NCI-H774 (cell line): ENCODE measurements around the gene RGMB.

ENCODE experiments used
- DNase-seq: peaks from one replicate; lab custom pipeline; 2025; lab: John Stamatoyannopoulos, UW

Gene RGMB

DNA sequence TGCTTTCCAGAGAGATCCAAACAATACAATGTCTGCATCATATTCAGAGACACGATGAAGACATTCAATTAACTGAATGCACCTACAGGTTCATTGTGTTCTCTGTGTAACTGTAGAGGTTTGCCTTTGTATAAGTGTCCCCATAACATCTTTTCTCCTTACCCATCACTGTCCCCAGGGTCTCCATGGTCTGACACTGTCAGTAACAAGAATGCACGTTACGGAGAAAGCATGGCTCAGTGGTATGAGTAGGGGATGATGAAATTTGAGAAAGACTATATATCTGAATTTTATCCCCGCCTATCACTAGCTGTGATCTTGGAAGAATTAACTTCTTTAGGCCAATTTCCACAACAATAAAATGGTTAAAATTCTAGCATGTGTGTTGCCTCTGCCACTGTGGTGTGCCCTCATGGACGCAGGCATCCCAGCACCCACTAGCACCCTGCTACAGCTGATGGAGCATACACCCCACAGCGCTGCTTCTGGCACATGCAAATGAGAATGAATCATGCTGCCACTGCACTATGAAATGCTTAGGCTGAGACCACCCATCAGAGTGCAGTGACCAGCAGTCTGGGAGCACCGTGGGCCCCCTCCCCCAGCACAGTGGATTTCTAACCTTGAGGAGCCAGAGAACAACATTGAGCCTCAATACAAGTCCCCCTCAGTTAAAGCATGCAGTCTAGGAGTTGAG is 54.3 kb downstream of the RGMB start:
- no peak for DNase-seq

DNA sequence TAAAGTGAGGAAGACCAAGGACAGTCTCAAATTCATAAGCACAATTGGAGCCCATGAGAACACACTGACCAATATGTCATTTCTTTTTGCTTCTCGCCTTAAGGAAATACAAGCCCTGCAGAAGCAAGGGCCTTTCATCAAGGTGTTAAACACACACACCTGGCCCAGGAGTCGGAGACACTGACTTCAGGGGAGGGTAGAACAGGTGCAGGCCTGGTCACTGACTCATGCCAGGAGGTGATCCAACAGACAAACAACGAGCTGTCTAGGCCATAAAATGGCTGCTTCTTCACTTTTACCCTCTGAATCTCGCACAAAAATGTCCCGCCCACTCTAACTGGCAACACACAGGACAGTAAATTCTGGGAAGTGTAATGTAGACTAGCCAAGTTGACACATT is 62.7 kb downstream of the RGMB start:
- DNase-seq, result no peak

DNA sequence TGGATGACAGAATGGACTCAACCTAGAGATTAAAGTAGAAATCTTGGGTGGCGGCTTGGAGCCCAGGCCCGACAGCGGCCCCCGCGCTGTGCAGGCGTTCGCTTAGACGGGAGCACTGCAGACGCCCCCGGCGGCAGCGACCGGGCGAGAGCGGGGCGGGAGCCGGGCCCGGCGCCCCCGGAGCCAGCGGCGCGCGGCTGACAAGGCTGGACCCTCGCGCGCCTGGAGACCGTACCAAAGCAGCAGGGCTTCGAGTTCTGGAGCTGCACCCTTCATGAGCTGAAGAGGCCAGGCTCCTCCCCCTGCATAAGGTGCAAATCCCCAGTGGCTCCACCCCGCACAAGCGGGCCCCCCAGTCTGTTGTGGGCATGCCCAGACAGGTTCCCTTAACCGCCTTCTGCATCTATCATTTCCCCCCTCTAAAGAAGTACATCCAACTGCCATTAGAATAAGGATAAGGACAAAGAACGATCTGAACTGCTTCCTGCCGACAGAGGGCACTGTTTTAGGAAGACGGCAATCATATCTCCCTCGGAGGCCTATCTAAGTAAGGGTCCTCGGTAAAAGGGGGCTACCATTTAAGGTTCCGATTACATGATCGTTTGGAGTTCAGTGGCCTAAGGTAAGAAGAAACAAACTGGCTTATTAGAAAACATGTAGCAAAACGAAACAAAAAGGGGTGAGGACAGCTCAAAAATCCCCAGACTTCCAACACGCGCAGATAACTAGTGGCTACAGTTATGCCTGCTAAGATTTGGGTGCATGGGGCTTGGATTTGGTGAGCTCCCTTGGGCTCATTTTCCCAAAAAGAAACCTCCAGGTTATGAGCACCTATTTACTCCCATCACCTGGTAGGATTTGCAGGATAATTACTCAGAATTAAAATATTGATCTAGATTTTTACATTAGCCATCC is 66.3 kb downstream of the RGMB start:
- DNase-seq, result no peak

DNA sequence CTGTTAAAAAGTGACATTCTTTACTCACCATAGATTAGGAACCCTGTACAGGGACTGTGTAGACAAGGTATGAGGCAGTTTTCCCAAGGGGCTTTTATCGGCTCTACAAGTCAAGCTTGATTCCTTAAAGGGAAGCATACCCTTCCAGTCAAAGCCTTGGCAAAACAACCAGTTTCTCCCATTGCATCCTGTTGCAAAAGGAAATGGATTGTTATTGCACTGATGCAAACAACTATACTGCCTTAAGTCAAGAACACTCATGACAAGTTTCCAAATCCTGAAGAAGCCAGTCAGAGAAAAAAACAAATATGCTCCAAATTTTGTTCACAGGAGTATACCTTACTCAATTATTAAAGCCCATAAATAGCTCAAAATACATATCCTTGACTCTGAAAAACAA is 67.5 kb downstream of the RGMB start:
- DNase-seq, result no peak

DNA sequence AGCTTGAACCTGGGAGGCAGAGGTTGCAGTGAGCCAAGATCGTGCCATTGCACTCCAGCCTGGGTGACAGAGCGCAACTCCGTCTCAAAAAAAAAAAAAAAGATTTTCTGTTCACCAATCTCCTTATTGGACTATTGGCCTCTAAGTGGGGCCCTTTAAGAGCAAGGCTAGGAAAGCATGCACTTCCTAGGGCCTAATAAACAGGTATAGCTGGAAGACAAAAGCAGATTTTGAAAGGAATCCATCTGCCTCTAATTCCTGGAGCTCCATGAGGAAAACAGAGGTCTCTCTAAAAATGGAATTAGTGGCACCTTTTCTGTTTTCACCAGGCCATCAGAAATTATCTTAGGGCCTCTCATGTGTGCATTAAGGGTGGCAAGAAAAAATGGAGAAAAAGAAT is 70.0 kb downstream of the RGMB start:
- no peak for DNase-seq

DNA sequence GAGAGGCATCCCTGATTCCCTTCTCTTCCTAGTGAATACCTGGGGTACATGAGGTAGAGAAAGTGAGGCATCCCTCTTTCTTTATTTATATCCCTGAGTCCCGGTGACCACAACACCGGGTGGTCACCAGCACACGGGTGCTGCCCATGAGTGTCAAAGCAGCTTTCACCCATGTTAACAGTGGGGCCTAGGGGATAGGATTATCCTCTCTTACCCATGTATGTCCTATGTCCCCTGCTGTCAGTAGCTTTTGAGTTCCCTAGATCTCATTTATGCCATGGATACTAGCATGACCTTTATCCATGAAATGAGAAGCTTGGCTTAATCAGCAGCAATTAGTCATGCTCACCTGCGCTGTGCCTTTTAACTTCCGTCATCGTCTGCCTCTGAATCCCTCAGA is 71.4 kb downstream of the RGMB start:
- no peak for DNase-seq

DNA sequence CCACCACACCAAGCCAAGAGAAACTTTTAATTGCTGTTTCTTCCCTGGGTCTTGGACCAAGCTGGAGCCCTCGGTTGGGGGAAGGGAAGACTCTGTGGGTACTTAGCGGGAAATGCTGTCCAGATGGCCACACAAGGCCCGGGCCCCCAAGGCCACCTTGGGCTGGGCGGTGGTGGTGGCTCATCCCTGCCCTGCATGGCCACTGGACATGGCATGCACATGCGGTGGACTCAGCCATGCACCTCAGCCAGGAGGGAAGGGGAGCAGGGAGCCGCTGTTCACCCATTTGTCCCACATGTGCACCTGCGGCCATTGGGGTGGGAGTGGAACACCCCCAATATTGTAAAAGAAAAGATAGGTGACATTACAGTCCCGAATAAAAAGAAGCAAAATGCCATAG is 72.4 kb downstream of the RGMB start:
- no peak for DNase-seq
